ENCODE results near the gene LPAR1. TPM values are rescaled to one million over a fixed set of nuclear protein-coding genes. Genes with fewer than 3 reads are reported as not detected.
A peak's percentile ranks its signal among the peaks of the same experiment; 100 is the strongest.

LPAR1 gene
- total and polyA plus RNA-seq, 10 of the 15 experiments (the other 5 are each of a cell fraction or from before 2014, with no cell fraction given): 3.3 to 12.9 (median 8.4) TPM

GRCh38 chr9:110954822-110955291, 83.4 kb downstream of the LPAR1 start (continued):
- TF ChIP-seq ESRRA (IDR thresholded peaks at IDR 0.05; ENCODE audit: low read length) (no peak), JUNB (IDR thresholded peaks at IDR 0.05) (no peak), YY1 (IDR thresholded peaks at IDR 0.05; ENCODE audit: low read depth, low read length) (no peak), NFXL1 (IDR thresholded peaks at IDR 0.05; ENCODE audit: borderline replicate concordance) (no peak), PKNOX1 (IDR thresholded peaks at IDR 0.05) (no peak), ATF7 (IDR thresholded peaks at IDR 0.05; ENCODE audit: low read depth) (peak; percentile 81), SUZ12 (IDR thresholded peaks at IDR 0.05; ENCODE audit: unreplicated experiment) (no peak), NFYA (IDR thresholded peaks at IDR 0.05; ENCODE audit: borderline replicate concordance, low read depth, low read length) (no peak), BHLHE40 (IDR thresholded peaks at IDR 0.05; ENCODE audit: borderline replicate concordance in 1 of 2, low read depth in 2 of 2, low read length in 1 of 2) (peak; percentile 74 to 91), RBBP5 (conservative IDR thresholded peaks at IDR 0.05) (no peak), BRCA1 (IDR thresholded peaks at IDR 0.05; ENCODE audit: low read depth, low read length) (no peak), HSF1 (IDR thresholded peaks at IDR 0.05; ENCODE audit: low read depth, low read length) (no peak), ZNF207 (IDR thresholded peaks at IDR 0.05; ENCODE audit: borderline replicate concordance) (no peak), RFX5 (IDR thresholded peaks at IDR 0.05; ENCODE audit: low read depth, low read length) (no peak), CHD2 (IDR thresholded peaks at IDR 0.05; ENCODE audit: borderline replicate concordance, low read depth, low read length) (no peak), BMI1 (IDR thresholded peaks at IDR 0.05; ENCODE audit: borderline replicate concordance) (peak; percentile 66), EGR1 (IDR thresholded peaks at IDR 0.05; ENCODE audit: borderline replicate concordance in 1 of 2, low read depth in 2 of 2, low read length in 2 of 2) (no peak), SIN3A (IDR thresholded peaks at IDR 0.05; ENCODE audit: low read depth, low read length) (no peak), FOXM1 (IDR thresholded peaks at IDR 0.05; ENCODE audit: low read depth, low read length) (peak; percentile 54; the same call in 1 of the 2 replicates), LARP7 (IDR thresholded peaks at IDR 0.05) (no peak), DPF2 (IDR thresholded peaks at IDR 0.05) (peak; percentile 95), REST (IDR thresholded peaks at IDR 0.05; ENCODE audit: low read depth, low read length) (no peak), WRNIP1 (IDR thresholded peaks at IDR 0.05; ENCODE audit: borderline replicate concordance, low read depth, low read length) (no peak), ZNF622 (IDR thresholded peaks at IDR 0.05) (no peak), SMC3 (IDR thresholded peaks at IDR 0.05; ENCODE audit: borderline replicate concordance, low read length) (no peak), MEF2A (IDR thresholded peaks at IDR 0.05; ENCODE audit: insufficient read depth, low read depth, low read length) (no peak), IKZF2 (IDR thresholded peaks at IDR 0.05) (peak; percentile 99), STAT3 (IDR thresholded peaks at IDR 0.05; ENCODE audit: low read depth, low read length) (no peak)

Measured in GM12878 (cell line).